Measurements from ENCODE around the gene TBC1D1. TPM values are rescaled to one million over a fixed set of nuclear protein-coding genes. Genes with fewer than 3 reads are reported as not detected.

Gene TBC1D1
- total RNA-seq, 1 donor from 2014 or later, result 133 TPM

- H3K4me3 ChIP-seq (ENCODE audit: low read depth, low read length), result no peak overlapping the region
- TF ChIP-seq, protein P1, sequence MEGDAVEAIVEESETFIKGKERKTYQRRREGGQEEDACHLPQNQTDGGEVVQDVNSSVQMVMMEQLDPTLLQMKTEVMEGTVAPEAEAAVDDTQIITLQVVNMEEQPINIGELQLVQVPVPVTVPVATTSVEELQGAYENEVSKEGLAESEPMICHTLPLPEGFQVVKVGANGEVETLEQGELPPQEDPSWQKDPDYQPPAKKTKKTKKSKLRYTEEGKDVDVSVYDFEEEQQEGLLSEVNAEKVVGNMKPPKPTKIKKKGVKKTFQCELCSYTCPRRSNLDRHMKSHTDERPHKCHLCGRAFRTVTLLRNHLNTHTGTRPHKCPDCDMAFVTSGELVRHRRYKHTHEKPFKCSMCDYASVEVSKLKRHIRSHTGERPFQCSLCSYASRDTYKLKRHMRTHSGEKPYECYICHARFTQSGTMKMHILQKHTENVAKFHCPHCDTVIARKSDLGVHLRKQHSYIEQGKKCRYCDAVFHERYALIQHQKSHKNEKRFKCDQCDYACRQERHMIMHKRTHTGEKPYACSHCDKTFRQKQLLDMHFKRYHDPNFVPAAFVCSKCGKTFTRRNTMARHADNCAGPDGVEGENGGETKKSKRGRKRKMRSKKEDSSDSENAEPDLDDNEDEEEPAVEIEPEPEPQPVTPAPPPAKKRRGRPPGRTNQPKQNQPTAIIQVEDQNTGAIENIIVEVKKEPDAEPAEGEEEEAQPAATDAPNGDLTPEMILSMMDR (IDR thresholded peaks at IDR 0.05; ENCODE audit: insufficient read depth, low read length, poor library complexity, severe bottlenecking), result no peak
- no peak for DNase-seq (ENCODE audit: low read depth)
These were observed 283.9 kb downstream of the TBC1D1 start for GRCh38 chr4:38174801-38175200.

GRCh38 chr4:38176165-38176564, 285.3 kb downstream of the TBC1D1 start:
- Histone ChIP-seq H3K36me3 (ENCODE audit: control insufficient read depth, insufficient read depth, low read length) (no peaks in the 10 kb centered on the region), H3K27me3 (ENCODE audit: control insufficient read depth, insufficient read depth, low read length) (no peaks in the 10 kb centered on the region), H3K4me3 (ENCODE audit: low read depth, low read length) (no peak overlapping the region)
- TF ChIP-seq, protein P1 (IDR thresholded peaks at IDR 0.05; ENCODE audit: insufficient read depth, low read length, poor library complexity, severe bottlenecking), result no peak
- DNase-seq (ENCODE audit: low read depth), result no peak

More at GRCh38 chr4:38174801-38175200, 283.9 kb downstream of the TBC1D1 start:
- no peaks in the 10 kb centered on the region for H3K36me3 ChIP-seq (ENCODE audit: control insufficient read depth, insufficient read depth, low read length)
- no peaks in the 10 kb centered on the region for H3K27me3 ChIP-seq (ENCODE audit: control insufficient read depth, insufficient read depth, low read length)

DNA sequence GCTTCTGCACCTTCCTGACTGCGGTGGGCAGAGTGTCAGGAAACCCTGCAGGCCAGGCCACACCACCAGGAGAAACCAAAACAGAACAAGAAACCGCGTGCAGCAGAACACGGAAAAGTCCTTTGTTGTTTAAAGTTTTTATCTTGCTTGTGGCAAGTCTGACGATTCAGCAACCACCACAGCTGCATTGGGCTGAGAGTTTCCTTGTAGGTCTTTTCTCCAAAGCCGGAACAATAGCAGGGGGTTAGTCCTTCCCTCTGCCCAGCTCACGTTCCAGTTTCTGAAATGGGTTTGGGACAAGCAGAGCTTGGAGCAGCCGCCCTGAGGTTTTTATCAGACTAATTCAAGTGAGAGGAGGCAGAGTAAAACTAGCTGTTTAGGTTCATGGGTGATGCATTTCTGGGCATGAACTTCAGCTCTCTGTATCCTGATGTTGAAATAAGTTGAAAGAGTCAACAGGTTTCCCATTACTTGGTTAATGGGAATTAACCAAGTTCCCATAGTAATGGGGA, 286.2 kb downstream of the TBC1D1 start:
- Histone ChIP-seq H3K27me3 (ENCODE audit: control insufficient read depth, insufficient read depth, low read length) (no peaks in the 10 kb centered on the region), H3K4me3 (ENCODE audit: low read depth, low read length) (no peak overlapping the region), H3K36me3 (ENCODE audit: control insufficient read depth, insufficient read depth, low read length) (no peaks in the 10 kb centered on the region)
- TF ChIP-seq, protein P1 (IDR thresholded peaks at IDR 0.05; ENCODE audit: insufficient read depth, low read length, poor library complexity, severe bottlenecking), result no peak
- no peak for DNase-seq (ENCODE audit: low read depth)

GRCh38 chr4:38177641-38178391, 286.9 kb downstream of the TBC1D1 start:
- TF ChIP-seq, protein P1 (IDR thresholded peaks at IDR 0.05; ENCODE audit: insufficient read depth, low read length, poor library complexity, severe bottlenecking), result no peak

DNA sequence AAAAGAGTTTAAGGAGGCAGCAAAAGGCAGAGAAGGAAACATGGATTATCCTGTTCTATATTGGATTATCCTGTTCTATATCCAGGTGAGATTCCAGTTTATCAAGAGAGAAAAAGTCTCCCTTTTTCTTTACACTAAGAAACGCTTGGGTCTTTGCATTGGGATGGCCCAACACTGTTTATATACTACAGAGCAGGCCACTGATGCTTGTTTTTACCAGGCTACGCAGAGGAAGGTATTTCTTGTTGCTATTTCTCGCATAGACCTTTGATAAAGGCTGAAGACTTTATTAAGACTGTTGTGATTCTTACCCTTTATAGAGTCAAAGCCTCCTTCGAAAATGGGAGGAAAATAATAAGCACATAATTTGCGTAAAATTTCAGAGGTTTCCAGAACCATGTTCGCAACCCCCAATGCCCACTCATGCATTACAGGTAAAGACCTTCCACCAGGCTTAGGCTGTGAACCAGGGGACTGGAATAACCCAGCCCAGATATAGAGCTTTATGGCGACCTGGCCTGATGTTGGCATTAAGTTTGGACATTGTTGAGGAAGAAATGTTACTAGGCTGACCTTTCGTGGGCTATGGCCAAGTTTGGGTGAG, 287.6 kb downstream of the TBC1D1 start:
- Histone ChIP-seq H3K36me3 (ENCODE audit: control insufficient read depth, insufficient read depth, low read length) (no peaks in the 10 kb centered on the region), H3K27me3 (ENCODE audit: control insufficient read depth, insufficient read depth, low read length) (no peaks in the 10 kb centered on the region), H3K4me3 (ENCODE audit: low read depth, low read length) (no peak overlapping the region)
- DNase-seq (ENCODE audit: low read depth), result no peak
- TF ChIP-seq, protein P1 (IDR thresholded peaks at IDR 0.05; ENCODE audit: insufficient read depth, low read length, poor library complexity, severe bottlenecking), result no peak

More at GRCh38 chr4:38177641-38178391, 286.9 kb downstream of the TBC1D1 start:
- no peaks in the 10 kb centered on the region for H3K27me3 ChIP-seq (ENCODE audit: control insufficient read depth, insufficient read depth, low read length)
- no peaks in the 10 kb centered on the region for H3K36me3 ChIP-seq (ENCODE audit: control insufficient read depth, insufficient read depth, low read length)
- no peak for DNase-seq (ENCODE audit: low read depth)
- H3K4me3 ChIP-seq (ENCODE audit: low read depth, low read length), result no peak overlapping the region
